A549 (cell line): ENCODE results near the gene VASH2.

ENCODE experiments used
- ESRRA ChIP-seq: fragments of 150-350 bp; IDR thresholded peaks from 2 replicates; pipeline ENCODE4 v1.6.1; 2014; ENCODE audit warnings: mild to moderate bottlenecking, low read length, borderline replicate concordance
- FOSB ChIP-seq: fragments of 250-450 bp; sonication (Bioruptor Pico); IDR thresholded peaks from 2 replicates; pipeline ENCODE4 v1.5.0; 2020; ENCODE audit warnings: mild to moderate bottlenecking, moderate library complexity
- GATA3 ChIP-seq: IDR thresholded peaks from 2 replicates; pipeline ENCODE4 v1.6.1; 2012; ENCODE audit warnings: borderline replicate concordance
- POLR2A ChIP-seq: IDR thresholded peaks from 2 replicates; pipeline ENCODE4 v1.6.1; 2012; ENCODE audit warnings: mild to moderate bottlenecking, low read length
- RAD21 ChIP-seq, 2 experiments: fragments of >200 bp in 1 of 2; sonication (Bioruptor Twin) in 1 of 2; formaldehyde crosslinking in 1 of 2; IDR thresholded peaks in 1 of 2; conservative IDR thresholded peaks in 1 of 2; 2 replicates in 1 of 2; 3 replicates in 1 of 2; pipeline ENCODE4 v1.6.1; 2012 to 2018; ENCODE audit warnings: inconsistent platforms in 1 of 2
- TP53 ChIP-seq: fragments of 250-450 bp; sonication (Bioruptor Pico); IDR thresholded peaks from 2 replicates; pipeline ENCODE4 v1.5.0; 2021; ENCODE audit warnings: mild to moderate bottlenecking, moderate library complexity
- TF ChIP-seq, protein P1 (sequence below): fragments of >200 bp; sonication (Bioruptor Twin); formaldehyde crosslinking; IDR thresholded peaks from 3 replicates; pipeline ENCODE4 v1.5.1; 2016

DNA sequence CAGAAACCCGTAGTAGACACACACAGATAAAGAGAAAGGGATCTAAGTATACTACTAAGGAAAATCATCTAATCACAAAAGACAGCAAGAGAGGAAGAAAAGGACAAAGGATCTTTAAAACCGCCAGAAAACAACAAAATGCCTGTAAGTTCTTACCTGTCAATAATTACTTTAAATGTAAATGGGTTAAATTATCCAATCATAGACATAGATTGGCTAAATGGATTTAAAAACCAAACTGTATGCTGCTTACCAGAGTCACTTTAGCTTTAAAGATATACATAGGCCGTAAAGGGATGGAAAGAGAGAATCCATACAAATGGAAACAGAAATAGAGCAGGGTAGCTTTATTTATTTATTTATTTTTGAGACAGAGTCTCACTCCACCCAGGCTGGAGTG, 48.3 kb upstream of the VASH2 start:
- TF ChIP-seq, protein P1, sequence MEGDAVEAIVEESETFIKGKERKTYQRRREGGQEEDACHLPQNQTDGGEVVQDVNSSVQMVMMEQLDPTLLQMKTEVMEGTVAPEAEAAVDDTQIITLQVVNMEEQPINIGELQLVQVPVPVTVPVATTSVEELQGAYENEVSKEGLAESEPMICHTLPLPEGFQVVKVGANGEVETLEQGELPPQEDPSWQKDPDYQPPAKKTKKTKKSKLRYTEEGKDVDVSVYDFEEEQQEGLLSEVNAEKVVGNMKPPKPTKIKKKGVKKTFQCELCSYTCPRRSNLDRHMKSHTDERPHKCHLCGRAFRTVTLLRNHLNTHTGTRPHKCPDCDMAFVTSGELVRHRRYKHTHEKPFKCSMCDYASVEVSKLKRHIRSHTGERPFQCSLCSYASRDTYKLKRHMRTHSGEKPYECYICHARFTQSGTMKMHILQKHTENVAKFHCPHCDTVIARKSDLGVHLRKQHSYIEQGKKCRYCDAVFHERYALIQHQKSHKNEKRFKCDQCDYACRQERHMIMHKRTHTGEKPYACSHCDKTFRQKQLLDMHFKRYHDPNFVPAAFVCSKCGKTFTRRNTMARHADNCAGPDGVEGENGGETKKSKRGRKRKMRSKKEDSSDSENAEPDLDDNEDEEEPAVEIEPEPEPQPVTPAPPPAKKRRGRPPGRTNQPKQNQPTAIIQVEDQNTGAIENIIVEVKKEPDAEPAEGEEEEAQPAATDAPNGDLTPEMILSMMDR = no peak
- TF ChIP-seq GATA3 = no peak
- no peak for TF ChIP-seq POLR2A
- TF ChIP-seq RAD21 (conservative IDR thresholded peaks at IDR 0.05 in 1 of 2, IDR thresholded peaks at IDR 0.05 in 1 of 2) = no peak
- no peak for TF ChIP-seq FOSB
- TF ChIP-seq ESRRA = no peak
- no peak for TF ChIP-seq TP53 (CRISPR knock-in tag)
